HEK293T (cell line): ENCODE results near the gene CSRP1.

ENCODE experiments used
- CTCF ChIA-PET: fragments of 350-600 bp; formaldehyde crosslinking; extraction: SDS; loops from one replicate; lab custom pipeline; 2021; ENCODE audit warnings: antibody characterized with exemption, inconsistent platforms; lab: Yijun Ruan, JAX
- POLR2A ChIA-PET: fragments of 350-600 bp; formaldehyde crosslinking; extraction: SDS; loops from one replicate; lab custom pipeline; 2020; ENCODE audit warnings: antibody characterized with exemption, inconsistent platforms; lab: Yijun Ruan, JAX
- DNase-seq: peaks from one replicate; pipeline ENCODE4 v3.0.0; 2012; ENCODE audit warnings: mixed read lengths; ENCODE audit errors: extremely low spot score
- ARNT ChIP-seq: fragments of 450-650 bp; IDR thresholded peaks from 2 replicates; pipeline ENCODE4 v1.6.1; 2017; ENCODE audit warnings: mild to moderate bottlenecking
- BHLHE40 ChIP-seq: fragments of 450-650 bp; IDR thresholded peaks from 2 replicates; pipeline ENCODE4 v1.6.1; 2016; ENCODE audit warnings: mild to moderate bottlenecking, moderate library complexity, borderline replicate concordance
- CTBP1 ChIP-seq: fragments of 450-650 bp; IDR thresholded peaks from 2 replicates; pipeline ENCODE4 v1.6.1; 2016; ENCODE audit warnings: borderline replicate concordance
- ELF4 ChIP-seq: fragments of 450-650 bp; IDR thresholded peaks from 2 replicates; pipeline ENCODE4 v1.6.1; 2017; ENCODE audit warnings: antibody characterized with exemption
- FOXA1 ChIP-seq: fragments of 450-650 bp; IDR thresholded peaks from 2 replicates; pipeline ENCODE4 v1.6.1; 2016; ENCODE audit warnings: mild to moderate bottlenecking
- FOXK2 ChIP-seq: fragments of 450-650 bp; IDR thresholded peaks from 2 replicates; pipeline ENCODE4 v1.6.1; 2016; ENCODE audit warnings: mild to moderate bottlenecking
- FOXM1 ChIP-seq: fragments of 450-650 bp; IDR thresholded peaks from 2 replicates; pipeline ENCODE4 v1.6.1; 2017; ENCODE audit warnings: mild to moderate bottlenecking, borderline replicate concordance
- HDGF ChIP-seq: fragments of 450-650 bp; IDR thresholded peaks from 2 replicates; pipeline ENCODE4 v1.6.1; 2017; ENCODE audit warnings: antibody characterized with exemption, borderline replicate concordance
- L3MBTL2 ChIP-seq: fragments of 450-650 bp; conservative IDR thresholded peaks from 2 replicates; pipeline ENCODE4 v1.6.1; 2016; ENCODE audit warnings: mild to moderate bottlenecking
- LEF1 ChIP-seq: fragments of 450-650 bp; IDR thresholded peaks from 2 replicates; pipeline ENCODE4 v1.6.1; 2017; ENCODE audit warnings: mild to moderate bottlenecking, borderline replicate concordance
- NFRKB ChIP-seq: fragments of 450-650 bp; IDR thresholded peaks from 2 replicates; pipeline ENCODE4 v1.6.1; 2016; ENCODE audit warnings: mild to moderate bottlenecking, moderate library complexity
- SP1 ChIP-seq: fragments of 450-650 bp; IDR thresholded peaks from 2 replicates; pipeline ENCODE4 v1.6.1; 2017
- SUZ12 ChIP-seq: fragments of 450-650 bp; IDR thresholded peaks from 2 replicates; pipeline ENCODE4 v1.6.1; 2016; ENCODE audit warnings: mild to moderate bottlenecking
- TARDBP ChIP-seq: fragments of 450-650 bp; IDR thresholded peaks from 2 replicates; pipeline ENCODE4 v1.6.1; 2016
- ZNF384 ChIP-seq: fragments of 450-650 bp; IDR thresholded peaks from 2 replicates; pipeline ENCODE4 v1.6.1; 2016
- TF ChIP-seq, protein P1 (sequence below): fragments of 450-650 bp; IDR thresholded peaks from 2 replicates; pipeline ENCODE4 v1.6.1; 2016

Gene CSRP1

DNA sequence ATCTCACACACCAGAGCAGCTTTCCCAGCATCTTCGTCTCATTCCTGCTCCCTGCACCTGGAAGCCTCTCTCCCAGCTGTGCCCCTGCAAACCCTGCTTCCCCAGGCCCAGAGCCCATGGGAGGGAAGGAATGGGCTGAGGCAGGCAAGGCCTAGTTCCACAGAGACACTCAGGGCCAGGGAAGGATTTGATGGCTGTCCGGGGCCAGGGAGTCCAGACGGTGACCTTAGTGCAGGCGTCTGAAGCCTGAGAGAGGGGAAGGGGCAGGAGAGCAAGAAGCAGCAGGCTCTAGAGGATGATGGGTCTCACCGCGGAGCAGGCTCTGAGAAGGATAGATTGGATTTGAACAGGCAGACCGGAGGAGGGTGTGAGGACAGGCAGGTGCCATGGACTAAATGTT is 63.2 kb downstream of the CSRP1 start:
- no peak for DNase-seq
- TF ChIP-seq SUZ12 (no peak), HDGF (no peak), ELF4 (no peak), FOXM1 (no peak), CTBP1 (no peak), FOXA1 (no peak), SP1 (no peak), BHLHE40 (no peak), NFRKB (no peak), ARNT (no peak), LEF1 (no peak), L3MBTL2 (no peak), TARDBP (no peak), ZNF384 (no peak), FOXK2 (no peak)
- TF ChIP-seq, protein P1, sequence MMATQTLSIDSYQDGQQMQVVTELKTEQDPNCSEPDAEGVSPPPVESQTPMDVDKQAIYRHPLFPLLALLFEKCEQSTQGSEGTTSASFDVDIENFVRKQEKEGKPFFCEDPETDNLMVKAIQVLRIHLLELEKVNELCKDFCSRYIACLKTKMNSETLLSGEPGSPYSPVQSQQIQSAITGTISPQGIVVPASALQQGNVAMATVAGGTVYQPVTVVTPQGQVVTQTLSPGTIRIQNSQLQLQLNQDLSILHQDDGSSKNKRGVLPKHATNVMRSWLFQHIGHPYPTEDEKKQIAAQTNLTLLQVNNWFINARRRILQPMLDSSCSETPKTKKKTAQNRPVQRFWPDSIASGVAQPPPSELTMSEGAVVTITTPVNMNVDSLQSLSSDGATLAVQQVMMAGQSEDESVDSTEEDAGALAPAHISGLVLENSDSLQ: no peak
- ChIA-PET CTCF (interaction anchor here (0.7 to 1.2 kb wide), 3 partner anchors 7 to 362 kb away, joined by 3 to 7 read pairs (median 5); no protein-coding TSS in a partner anchor), POLR2A (no interaction called here)

- DNase-seq: no peak
- TF ChIP-seq FOXM1 (no peak), BHLHE40 (no peak), HDGF (no peak), LEF1 (no peak), FOXA1 (no peak), SP1 (no peak), ELF4 (no peak), TARDBP (no peak), ZNF384 (no peak), FOXK2 (no peak), ARNT (no peak), NFRKB (no peak), L3MBTL2 (no peak), CTBP1 (no peak)
- CTCF ChIA-PET: interaction anchor here (0.5 to 2.1 kb wide), 6 partner anchors 7 to 532 kb away, joined by 3 to 39 read pairs (median 5); no protein-coding TSS in a partner anchor
- POLR2A ChIA-PET: no interaction called here
These were observed 70.0 kb downstream of the CSRP1 start for GRCh38 chr1:201436969-201437368.

DNA sequence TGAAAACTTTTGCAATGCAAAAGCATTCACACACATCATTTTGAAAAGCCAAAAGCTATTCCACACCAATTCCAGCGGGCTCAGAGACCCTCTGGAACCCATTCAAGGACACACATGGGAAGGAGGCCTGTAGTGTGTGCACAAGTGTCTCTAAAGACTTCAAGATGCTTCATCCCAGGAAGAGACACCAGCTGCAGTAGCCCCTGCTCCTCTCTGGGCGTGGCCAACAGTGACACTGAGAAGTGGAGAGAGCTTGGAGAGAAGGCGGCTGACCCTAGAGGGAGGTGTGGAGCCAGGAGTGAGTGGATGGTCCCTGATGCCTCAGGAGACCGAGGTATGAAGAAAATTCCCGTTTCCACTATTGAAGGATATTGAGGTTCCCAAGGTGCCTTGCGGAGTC is 70.5 kb downstream of the CSRP1 start:
- TF ChIP-seq FOXM1 (no peak), HDGF (no peak), SP1 (no peak), TARDBP (no peak), NFRKB (no peak), LEF1 (no peak), ELF4 (no peak), FOXK2 (no peak), SUZ12 (no peak), ARNT (no peak), FOXA1 (no peak), BHLHE40 (no peak), L3MBTL2 (no peak), ZNF384 (no peak), CTBP1 (no peak)
- TF ChIP-seq, protein P1: no peak
- ChIA-PET CTCF (interaction anchor here (0.5 to 2.1 kb wide), 12 partner anchors 8 to 533 kb away, joined by 3 to 39 read pairs (median 5); no protein-coding TSS in a partner anchor), POLR2A (interaction anchor here (1.3 to 1.4 kb wide), 2 partner anchors 10 to 12 kb away, joined by 3 to 4 read pairs; no protein-coding TSS in a partner anchor)
- peak; percentile 63 for DNase-seq

DNA sequence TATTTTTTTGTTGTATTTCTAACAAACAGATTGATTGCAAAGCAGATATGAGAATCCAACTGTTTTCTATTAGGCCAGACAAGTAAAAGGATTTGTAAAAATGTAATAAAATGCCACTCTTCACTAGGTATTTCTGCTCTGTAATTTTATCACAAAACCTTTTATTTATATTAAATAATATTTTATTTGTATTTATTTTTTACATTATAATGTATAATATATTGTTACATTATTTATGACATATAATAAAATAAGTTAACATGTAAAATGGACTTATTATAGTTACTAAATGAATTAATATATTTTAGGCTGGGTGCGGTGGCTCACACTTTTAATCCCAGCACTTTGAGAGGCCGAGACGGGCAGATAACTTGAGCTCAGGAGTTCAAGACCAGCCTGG is 72.7 kb downstream of the CSRP1 start:
- DNase-seq: no peak
- ChIA-PET CTCF (no interaction called here), POLR2A (no interaction called here)
- TF ChIP-seq CTBP1 (no peak), NFRKB (no peak), SP1 (no peak), ELF4 (no peak), FOXM1 (no peak), ZNF384 (no peak), FOXA1 (no peak), LEF1 (no peak), ARNT (no peak), HDGF (no peak), SUZ12 (no peak), TARDBP (no peak)
- TF ChIP-seq, protein P1: no peak

GRCh38 chr1:201433609-201434008 is 73.3 kb downstream of the CSRP1 start:
- no peak for DNase-seq
- TF ChIP-seq ZNF384 (no peak), SP1 (no peak), FOXK2 (no peak), ARNT (no peak), CTBP1 (no peak), FOXM1 (no peak), LEF1 (no peak)
- POLR2A ChIA-PET: no interaction called here
- CTCF ChIA-PET: no interaction called here
